GM18907 (cell line): Measurements from ENCODE around the gene EIF5.

ENCODE experiments used
- ATAC-seq: cut with Tn5 transposase; IDR thresholded peaks from one replicate; pipeline ENCODE4 v1.9.1; 2021; ENCODE audit warnings: mild to moderate bottlenecking, moderate library complexity; ENCODE audit not compliant: unreplicated experiment

The EIF5 gene

DNA sequence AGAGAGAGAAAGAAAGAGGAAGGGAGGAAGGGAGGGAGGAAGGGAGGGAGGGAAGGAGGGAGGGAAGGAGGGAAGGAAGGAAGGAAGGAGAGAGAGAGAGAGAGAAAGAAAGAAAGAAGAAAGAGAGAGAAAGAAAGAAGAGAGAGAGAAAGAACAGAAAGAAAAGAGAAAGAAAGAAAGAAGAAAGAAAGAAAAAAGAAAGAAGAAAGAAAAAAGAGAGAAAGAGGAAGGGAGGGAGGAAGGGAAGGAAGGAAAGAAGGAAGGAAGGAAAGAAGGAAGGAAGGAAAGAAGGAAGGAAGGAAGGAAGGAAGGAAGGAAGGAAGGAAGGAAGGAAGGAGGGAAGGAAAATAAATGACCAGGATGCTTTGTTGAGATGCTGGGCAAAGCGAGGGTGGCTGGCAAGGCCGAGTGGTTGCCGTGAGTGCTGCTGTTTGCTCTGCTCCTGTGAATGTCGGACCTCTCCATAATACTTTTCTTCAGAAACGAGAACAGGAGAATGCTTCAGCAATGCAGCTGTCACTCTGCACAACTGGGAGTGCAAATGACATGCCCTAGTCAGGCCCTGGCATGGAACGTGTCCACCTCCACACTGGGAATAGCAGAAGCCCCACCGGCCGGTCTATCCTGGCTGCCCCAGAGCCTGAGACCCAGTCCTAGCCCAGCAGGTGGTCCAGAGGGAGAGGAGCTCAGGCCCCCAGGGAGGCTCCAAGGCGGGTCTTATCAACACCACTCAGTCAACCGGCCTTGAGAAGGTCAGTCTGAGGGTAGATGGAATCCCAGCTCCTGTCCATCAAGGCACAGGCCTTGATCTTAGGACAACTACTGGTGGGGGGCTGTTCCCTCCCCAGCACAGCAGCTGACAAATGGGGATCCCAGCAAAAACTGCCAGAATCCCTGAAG lies 25.1 kb upstream of the EIF5 start:
- no peak for ATAC-seq

GRCh38 chr14:103310576-103311095 lies 23.4 kb upstream of the EIF5 start:
- no peak for ATAC-seq

DNA sequence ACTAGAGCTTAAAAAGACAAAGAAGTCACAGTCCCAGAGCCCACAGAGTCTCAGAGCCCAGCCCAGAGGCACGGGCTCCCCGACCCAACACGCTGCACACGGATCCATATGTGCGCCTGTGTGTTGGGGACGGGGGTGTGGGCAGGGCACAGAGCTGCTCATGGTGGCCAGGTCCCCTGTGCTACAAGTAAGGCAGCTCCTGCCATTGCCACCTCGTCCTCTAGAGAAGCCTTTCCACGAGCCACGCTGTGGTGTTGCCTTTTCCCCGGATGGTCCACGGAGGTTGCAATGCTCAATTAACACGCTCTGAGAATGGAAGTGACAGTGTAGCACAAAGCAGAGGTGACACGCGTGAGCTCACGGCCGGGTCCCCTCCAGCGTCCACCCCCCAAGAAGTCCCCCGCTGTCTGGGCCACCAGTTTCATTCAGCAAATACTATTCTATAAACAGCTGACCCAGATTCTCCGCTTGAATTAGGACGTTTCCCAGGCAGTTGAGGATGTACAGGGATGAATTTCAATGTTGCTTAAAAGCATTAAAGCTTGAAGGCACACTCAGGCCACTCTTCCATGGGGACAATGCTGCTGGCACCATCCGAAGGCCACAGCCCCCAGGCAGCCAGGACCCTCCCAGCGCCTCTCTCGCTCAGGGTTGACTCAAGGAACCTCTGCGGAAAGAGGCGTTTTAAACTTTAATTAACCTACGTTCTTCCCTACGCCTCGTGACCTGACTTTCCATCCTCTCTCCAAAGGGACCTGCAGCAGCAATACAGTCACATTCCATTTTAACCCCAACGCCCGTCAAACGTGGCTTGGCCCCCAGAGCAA lies 22.7 kb upstream of the EIF5 start:
- no peak for ATAC-seq

DNA sequence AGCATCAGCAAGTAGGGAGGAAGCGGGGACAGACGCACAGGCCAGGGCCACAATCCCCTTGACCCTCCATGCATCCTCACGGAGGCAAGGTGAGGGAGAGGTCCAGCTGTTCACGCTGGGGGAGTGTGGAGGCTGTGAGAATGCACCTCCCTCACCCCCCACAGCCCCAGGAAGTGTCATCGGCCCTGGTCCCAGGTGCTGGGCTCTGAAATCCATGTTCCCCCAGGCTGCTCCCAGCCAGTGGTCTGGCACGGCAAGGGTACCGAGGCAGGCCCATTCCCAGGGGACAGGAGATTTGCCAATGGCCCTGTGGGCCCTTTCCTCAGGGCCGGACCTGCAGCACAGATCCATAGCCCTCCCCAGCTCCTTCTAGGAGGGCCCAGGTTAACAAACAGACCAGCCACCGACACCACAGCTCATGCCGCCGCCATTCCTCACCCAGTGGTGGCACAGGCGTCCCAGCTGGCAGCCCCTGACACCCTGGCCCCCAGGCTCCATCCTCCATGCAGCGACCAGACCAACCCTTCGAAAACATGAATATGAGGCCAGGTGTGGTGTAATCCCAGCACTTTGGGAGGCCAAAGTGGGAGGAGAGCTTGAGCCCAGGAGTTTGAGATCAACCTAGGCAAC lies 21.9 kb upstream of the EIF5 start:
- ATAC-seq: no peak

DNA sequence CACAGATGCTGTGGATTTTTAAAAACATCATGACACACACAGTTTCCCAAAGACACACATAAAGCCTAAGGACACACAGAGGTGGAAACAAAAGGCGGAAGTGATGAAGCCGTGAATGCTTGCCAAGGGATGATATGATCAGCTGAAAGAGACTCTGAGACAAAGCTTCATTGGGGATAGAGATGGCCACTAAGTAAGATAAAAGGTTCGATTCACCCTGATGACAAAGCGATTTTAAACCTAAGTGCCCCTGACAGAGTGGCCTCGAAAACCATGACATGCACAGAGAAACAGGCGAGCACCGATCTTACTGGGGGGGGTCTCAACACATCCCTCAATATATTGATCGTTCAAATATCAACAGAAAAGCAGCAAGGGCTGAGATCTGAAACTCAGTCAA lies 20.3 kb upstream of the EIF5 start:
- ATAC-seq: no peak

DNA sequence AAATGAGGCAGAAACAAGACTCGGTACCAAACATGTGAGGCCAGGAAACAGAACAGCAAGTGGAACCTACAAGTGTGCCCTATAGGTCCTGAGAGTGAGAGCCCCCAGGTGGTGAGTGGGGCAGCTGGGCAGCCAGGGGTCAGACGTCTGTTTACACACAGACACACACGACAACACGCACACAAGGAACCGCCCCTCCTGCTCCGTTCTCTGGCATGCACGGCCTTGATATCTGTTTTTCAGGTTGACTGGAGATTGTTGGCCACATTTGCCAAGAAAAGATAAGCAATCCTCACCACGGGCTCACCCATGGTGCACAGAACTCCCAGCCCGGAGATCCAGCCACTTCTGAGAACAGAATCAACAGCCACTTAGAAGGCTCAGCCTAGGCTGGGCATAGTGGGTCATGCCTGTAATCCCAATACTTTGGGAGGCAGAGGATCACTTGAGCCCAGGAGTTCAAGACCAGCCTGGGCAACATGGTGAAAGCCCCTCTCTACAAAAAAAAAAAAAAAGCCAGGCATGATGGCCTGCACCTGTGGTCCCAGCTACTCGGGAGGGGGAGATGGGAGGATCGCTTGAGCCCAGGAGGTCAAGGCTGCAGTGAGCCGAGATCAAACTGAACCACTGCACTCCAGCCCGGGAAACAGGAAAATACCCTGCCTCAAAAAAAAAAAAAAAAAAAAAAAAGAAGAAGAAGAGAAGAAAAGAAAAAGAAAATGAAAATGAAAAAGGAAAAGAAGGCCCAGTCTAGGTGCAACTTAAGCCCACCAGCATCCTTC lies 19.4 kb upstream of the EIF5 start:
- ATAC-seq: no peak

- no peak for ATAC-seq
These were observed 18.6 kb upstream of the EIF5 start for GRCh38 chr14:103315351-103315911.

DNA sequence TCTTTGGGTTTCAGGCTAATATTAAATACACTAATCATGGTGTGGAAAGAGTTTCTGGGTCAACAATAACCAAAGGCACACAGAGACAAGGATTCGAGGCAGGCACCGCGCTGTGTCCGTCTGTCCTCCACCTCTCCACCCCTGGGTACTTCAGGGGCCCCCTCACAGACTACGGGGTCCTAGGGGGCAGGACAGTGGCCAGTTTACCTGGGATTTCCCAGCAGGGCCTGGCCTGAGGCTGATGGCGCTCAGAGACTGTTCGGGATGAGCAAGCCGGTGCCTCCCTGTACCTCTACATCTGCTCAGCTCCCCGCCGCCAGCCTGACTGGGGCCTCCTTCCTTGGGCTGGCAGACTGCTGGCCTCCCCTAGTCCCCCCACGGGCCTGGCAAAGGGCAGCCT lies 18.1 kb upstream of the EIF5 start:
- no peak for ATAC-seq

DNA sequence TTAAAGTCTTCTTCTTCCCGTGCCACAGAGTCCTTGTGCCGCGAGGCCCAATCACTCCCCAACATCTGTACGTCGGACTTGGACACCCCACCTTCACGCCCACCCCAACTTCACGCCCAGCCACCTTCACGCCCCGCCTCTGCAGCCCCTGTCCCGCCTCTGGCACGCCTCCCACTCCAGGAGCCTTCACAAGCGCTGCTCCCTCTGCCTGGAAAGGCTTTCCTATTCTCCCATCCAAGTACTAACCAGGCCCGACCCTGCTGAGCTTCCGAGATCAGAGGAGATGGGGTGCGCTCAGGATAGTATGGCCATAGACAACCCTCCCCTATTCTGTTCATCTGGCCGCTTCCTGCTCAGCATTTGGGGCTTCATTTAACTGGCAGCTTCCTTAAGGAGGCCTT lies 17.3 kb upstream of the EIF5 start:
- no peak for ATAC-seq

DNA sequence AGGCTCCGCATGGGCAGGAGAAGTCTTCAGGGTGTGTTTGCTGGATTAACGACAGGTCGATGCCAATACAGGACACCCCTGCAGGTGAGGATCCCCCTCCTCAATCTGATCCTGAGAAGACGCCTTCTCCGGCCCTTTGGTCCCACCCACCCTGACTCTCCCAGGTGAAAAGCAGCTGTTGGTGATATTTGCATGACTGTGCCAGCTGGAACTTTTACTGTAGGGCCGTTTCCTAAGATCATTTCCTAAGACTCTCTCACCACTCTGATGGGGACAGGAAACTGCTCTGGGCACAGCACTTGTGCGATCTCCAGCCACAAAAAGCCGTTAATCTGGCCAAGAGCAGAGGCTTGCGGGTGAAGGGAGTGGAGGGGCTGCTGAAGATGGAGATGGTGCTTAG lies 16.8 kb upstream of the EIF5 start:
- ATAC-seq: no peak

DNA sequence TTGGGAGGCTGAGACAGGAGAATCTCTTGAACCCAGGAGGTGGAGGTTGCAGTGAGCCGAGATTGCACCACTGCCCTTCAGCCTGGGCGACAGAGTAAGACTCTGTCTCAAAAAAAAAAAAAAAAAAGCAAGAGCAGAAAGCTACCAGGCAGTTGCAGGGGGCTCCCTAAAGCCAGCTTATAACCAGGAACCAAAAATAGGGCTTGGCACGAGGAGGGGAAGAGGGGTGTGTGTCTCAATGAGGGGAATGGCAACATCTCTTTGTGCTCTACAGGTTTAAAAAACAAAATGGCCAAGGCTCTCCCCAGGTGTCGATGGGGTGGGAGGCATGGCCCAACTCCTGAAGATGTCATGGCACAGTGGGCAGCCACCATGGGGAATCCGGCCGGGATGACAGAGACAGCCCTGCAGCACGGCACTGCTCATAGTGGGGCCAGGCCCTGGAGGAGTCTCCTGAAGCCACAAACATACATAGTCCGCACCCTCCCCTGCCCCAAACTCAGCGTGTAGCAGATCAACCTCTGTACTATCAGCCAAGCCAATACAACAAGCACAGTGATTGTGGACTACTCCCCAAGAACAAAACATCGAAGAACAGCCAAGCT lies 16.0 kb upstream of the EIF5 start:
- ATAC-seq: no peak

DNA sequence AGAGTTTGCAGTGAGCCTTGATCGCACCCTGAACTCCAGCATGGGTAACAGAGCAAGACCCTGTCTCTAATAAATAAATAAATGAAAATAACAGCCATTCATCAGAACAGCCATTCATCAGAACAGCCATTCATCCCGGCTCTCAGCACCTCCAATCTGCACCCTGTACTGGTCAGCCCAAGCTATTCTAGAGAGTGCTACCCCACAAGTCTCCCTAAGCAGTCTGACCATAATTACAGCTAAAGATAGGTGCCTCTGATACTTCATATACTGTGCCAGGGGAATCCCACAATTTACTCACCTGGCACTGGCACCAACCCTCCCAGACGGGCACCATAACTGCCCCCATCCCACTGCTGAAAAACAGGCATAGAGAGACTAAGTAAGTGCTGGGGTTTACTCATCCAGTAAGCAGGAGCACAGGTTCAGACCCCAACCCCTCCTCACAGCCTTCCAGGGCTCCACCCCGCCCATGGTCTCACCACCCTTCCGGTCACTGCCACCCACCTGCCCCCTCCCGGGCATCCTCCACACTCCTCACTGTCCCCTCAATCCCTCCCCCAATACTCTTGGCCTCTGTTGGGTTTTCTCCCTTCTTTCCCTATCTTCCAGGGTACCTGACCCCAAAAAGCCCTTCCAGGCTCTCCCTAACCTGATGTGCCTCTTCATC lies 15.2 kb upstream of the EIF5 start:
- no peak for ATAC-seq

GRCh38 chr14:103319422-103319821 lies 14.6 kb upstream of the EIF5 start:
- no peak for ATAC-seq

- ATAC-seq: no peak
These were observed 8.0 kb upstream of the EIF5 start for GRCh38 chr14:103326078-103326477.

- ATAC-seq: no peak
These were observed 5.1 kb upstream of the EIF5 start for GRCh38 chr14:103328941-103329340.

DNA sequence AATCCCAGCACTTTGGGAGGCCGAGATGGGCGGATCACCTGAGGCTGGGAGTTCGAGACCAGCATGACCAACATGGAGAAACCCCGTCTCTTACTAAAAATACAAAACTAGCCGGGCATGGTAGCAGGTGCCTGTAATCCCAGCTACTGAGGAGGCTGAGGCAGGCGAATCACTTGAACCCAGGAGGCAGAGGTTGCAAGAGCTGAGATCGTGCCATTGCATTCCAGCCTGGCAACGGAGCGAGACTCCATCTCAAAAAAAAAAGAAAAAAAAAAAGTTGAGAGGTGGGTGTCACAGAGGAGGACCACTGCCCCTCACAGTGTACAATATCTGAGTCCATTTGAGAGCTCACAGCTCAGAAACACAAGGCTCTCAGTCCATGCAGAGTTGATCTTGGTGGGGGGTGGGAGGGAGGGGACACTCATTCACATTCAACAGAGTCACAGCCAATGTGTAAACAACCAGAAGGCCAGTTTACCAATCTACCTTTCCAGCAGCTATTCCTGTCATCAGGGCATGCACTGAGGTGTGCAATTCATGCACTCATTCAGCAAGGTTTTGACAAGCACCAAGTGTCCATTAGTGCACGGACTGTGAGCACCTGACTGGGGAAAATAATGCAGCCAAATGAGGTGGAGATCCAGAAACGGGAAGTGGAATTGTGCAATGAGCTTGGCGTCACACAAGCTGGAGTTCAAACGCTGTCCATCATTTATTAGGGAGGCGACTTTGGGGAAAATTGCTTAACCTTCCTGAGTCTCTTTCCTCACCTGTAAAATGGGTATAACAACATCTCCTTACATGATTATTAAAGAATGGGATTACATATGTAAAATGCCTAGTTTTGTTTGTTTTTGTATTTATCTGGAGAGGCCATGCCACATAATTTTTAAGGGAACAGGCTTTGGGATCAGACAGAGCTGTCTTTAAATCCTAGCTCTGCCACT lies 4.4 kb upstream of the EIF5 start:
- no peak for ATAC-seq

- ATAC-seq: no peak
These were observed 3.5 kb upstream of the EIF5 start for GRCh38 chr14:103330536-103330935.
